Adrenal gland (tissue), 12 donors: ENCODE results near the gene PMP22. TPM values are rescaled to one million over a fixed set of nuclear protein-coding genes. Genes with fewer than 3 reads are reported as not detected.

Experiments
- DNase-seq, 7 donors: peaks; one replicate each; pipeline ENCODE4 v3.0.0-alpha.2; 2019 to 2020
- H3K27ac ChIP-seq, 5 donors: fragments of 200-600 bp; sonication (generic) in 4 of 5; 1 replicate in 3 of 5; 2 replicates in 2 of 5; pipeline versions ENCODE4 v1.5.1 to v1.8.0; 2016 to 2020; ENCODE audit warnings: mild to moderate bottlenecking in 1 of 5
- H3K27me3 ChIP-seq: fragments of 200-600 bp; 2 replicates; pipeline ENCODE4 v1.8.0; 2021
- H3K36me3 ChIP-seq, 2 donors: fragments of 200-600 bp; replicated peaks in 1 of 2; 1 replicate in 1 of 2; 2 replicates in 1 of 2; pipeline versions ENCODE4 v1.5.1 to v1.8.0; 2018 to 2022
- H3K4me1 ChIP-seq, 2 donors: fragments of 200-600 bp; replicated peaks in 1 of 2; 1 replicate in 1 of 2; 2 replicates in 1 of 2; pipeline versions ENCODE4 v1.5.1 to v1.8.0; 2018 to 2021
- H3K4me3 ChIP-seq, 4 donors: fragments of 200-600 bp; sonication (generic) in 3 of 4; one replicate each; pipeline ENCODE4 v1.5.1; 2016 to 2018
- H3K9me3 ChIP-seq, 3 donors: fragments of 200-600 bp; sonication (generic) in 1 of 3; replicated peaks in 1 of 3; 1 replicate in 2 of 3; 2 replicates in 1 of 3; pipeline versions ENCODE4 v1.5.1 to v1.8.0; 2016 to 2021
- CTCF ChIP-seq, 6 experiments: fragments of 450-650 bp in 4 of 6; fragments of 200-600 bp in 2 of 6; sonication (generic) in 1 of 6; IDR thresholded peaks; 1 replicate in 5 of 6; 2 replicates in 1 of 6; pipeline versions ENCODE4 v1.5.1 to v1.8.0; 2016 to 2021; ENCODE audit warnings: antibody characterized with exemption in 6 of 6, mild to moderate bottlenecking in 2 of 6, moderate library complexity in 1 of 6
- POLR2A ChIP-seq, 2 donors: fragments of 450-650 bp; IDR thresholded peaks; one replicate each; pipeline ENCODE4 v1.6.1; 2017; ENCODE audit warnings: antibody characterized with exemption in 2 of 2, mild to moderate bottlenecking in 2 of 2, moderate library complexity in 1 of 2
- WGBS, 4 donors: extraction: QIAGEN DNeasy Blood & Tissue Kit in 2 of 4; methylation state at CpG; one replicate each; pipeline versions ENCODE4 v1.1.5 to v1.1.7; 2013 to 2017; 5-methylcytosine and 5-hydroxymethylcytosine counted together
- intact Hi-C, 2 donors: fragments of 100-400 bp; cut with DNase I; formaldehyde crosslinking; loops; one replicate each; pipeline versions ENCODE4 v1.14.1 to v1.15.0; 2022 to 2023
- polyA plus RNA-seq, 3 donors: library from polyadenylated mRNA; stranded (reverse); fragments of 200-250 nt in 2 of 3; fragments of 350-450 nt in 1 of 3; fragmentation: Illumina TruSeq in 1 of 3; extraction: RNeasy Lipid Tissue Mini Kit (QIAGEN cat#74804) in 1 of 3; gene quantifications; one replicate each; pipeline ENCODE4 v1.2.3, GENCODE V29; 2013 to 2014
- total RNA-seq, 9 donors: library from RNA; depleted of rRNA in 4 of 9; stranded (reverse); fragments of >200 nt in 4 of 9; fragments of 120-200 nt in 1 of 9; fragmentation: NEBNext Ultra II Directional in 1 of 9; extraction: Animal tissue kit (Norgen Biotek cat#: 25700) in 1 of 9; gene quantifications; one replicate each; pipeline versions ENCODE4 v1.1.0 to v1.2.4, GENCODE V29; 2013 to 2023
- donor health status: healthy with polysubstance abuse.
- donor health status: Bipolar disorder and iron deficiency.
- donor health status: DM: yes; HTN: yes; CAD: no.
- donor health status: DM: no; HTN: no; CAD: no.
- donor health status: DM: no; HTN: no; CAD: no.
- donor health status: DM: yes; HTN: yes; CAD: no.

Gene PMP22
- total and polyA plus RNA-seq, 12 donors, result 17.1 to 142 (median 71.4) TPM

- Histone ChIP-seq H3K4me3 (no peak overlapping the region), H3K36me3 (no peaks in the 10 kb centered on the region), H3K9me3 (no peaks in the 10 kb centered on the region), H3K4me1 (no peaks in the 10 kb centered on the region), H3K27me3 (no peaks in the 10 kb centered on the region), H3K27ac (no peak overlapping the region)
- intact Hi-C loops, result no loop called here
- no peak for TF ChIP-seq CTCF (IDR thresholded peaks at IDR 0.05)
- no peak for TF ChIP-seq POLR2A (IDR thresholded peaks at IDR 0.05)
- 88 to 97% (median 95%) methylated on average over 3 of the region's 3 CpGs for WGBS, 4 donors
- DNase-seq, result no peak
Measured at GRCh38 chr17:15197229-15197628, 67.9 kb downstream of the PMP22 start.

- TF ChIP-seq CTCF (IDR thresholded peaks at IDR 0.05) (no peak), POLR2A (IDR thresholded peaks at IDR 0.05) (no peak)
- intact Hi-C loops, result no loop called here
- WGBS, 4 donors, result 78 to 89% (median 82%) methylated on average over 1 of the region's 1 CpG
Measured at GRCh38 chr17:15194859-15195277, 70.3 kb downstream of the PMP22 start.

GRCh38 chr17:15185625-15185991, 79.5 kb downstream of the PMP22 start:
- Histone ChIP-seq H3K36me3 (no peaks in the 10 kb centered on the region), H3K4me3 (no peak overlapping the region), H3K9me3 (no peaks in the 10 kb centered on the region), H3K27me3 (no peaks in the 10 kb centered on the region), H3K4me1 (peaks cover 0 to 13% of the 10 kb centered on the region in 2 donors), H3K27ac (peak overlapping the region in 2 of 5 donors; percentile 42 to 66)
- peak; percentile 29 to 79 (median 69) for DNase-seq
- intact Hi-C loops, result no loop called here
- 11 to 22% (median 12%) methylated on average over 4 of the region's 4 CpGs for WGBS, 4 donors
- TF ChIP-seq POLR2A (IDR thresholded peaks at IDR 0.05) (no peak), CTCF (IDR thresholded peaks at IDR 0.05) (no peak)

More at GRCh38 chr17:15194859-15195277, 70.3 kb downstream of the PMP22 start:
- Histone ChIP-seq H3K4me3 (no peak overlapping the region), H3K27me3 (no peaks in the 10 kb centered on the region), H3K27ac (no peak overlapping the region), H3K9me3 (no peaks in the 10 kb centered on the region), H3K36me3 (no peaks in the 10 kb centered on the region), H3K4me1 (no peaks in the 10 kb centered on the region)
- DNase-seq, result no peak

GRCh38 chr17:15184872-15185624, 80.1 kb downstream of the PMP22 start:
- Histone ChIP-seq H3K4me3 (no peak overlapping the region), H3K9me3 (no peaks in the 10 kb centered on the region), H3K27ac (peak overlapping the region in 2 of 5 donors; percentile 42 to 66), H3K4me1 (peaks cover 0 to 13% of the 10 kb centered on the region in 2 donors), H3K36me3 (no peaks in the 10 kb centered on the region), H3K27me3 (no peaks in the 10 kb centered on the region)
- DNase-seq, result peak in 1 of 7 donors; percentile 31
- TF ChIP-seq POLR2A (IDR thresholded peaks at IDR 0.05), result no peak
- no peak for TF ChIP-seq CTCF (IDR thresholded peaks at IDR 0.05)
- 68 to 92% (median 79%) methylated on average over 5 of the region's 5 CpGs for WGBS, 4 donors
- intact Hi-C loops, result no loop called here
